Panc1 (cell line): ENCODE measurements around the gene WDR93. TPM values are rescaled to one million over a fixed set of nuclear protein-coding genes. Genes with fewer than 3 reads are reported as not detected.

Experiments used
- ATAC-seq: fragments of 200-7000 bp; cut with Tn5 transposase; 2 replicates; pipeline ENCODE4 v1.9.1; 2020; ENCODE audit warnings: mild to moderate bottlenecking, moderate library complexity
- BruUV-seq: library from RNA; stranded (reverse); fragments of 400-500 nt; replicated peaks from 2 replicates; lab custom pipeline; 2021; lab: Mats Ljungman, UMichigan
- CTCF ChIA-PET: fragments of 300-600 bp; sonication (Branson Sonifier 250); formaldehyde crosslinking; loops from one replicate; lab custom pipeline; 2022; ENCODE audit warnings: antibody characterized with exemption; lab: Charles Lee
- POLR2A ChIA-PET: fragments of 300-600 bp; sonication (Branson Sonifier 250); formaldehyde crosslinking; loops from one replicate; lab custom pipeline; 2022; ENCODE audit warnings: antibody characterized with exemption; lab: Charles Lee
- DNase-seq: peaks from one replicate; pipeline ENCODE4 v3.0.0-alpha.2; 2010; ENCODE audit warnings: low read depth, low spot score
- H3K27ac ChIP-seq: 2 replicates; pipeline ENCODE4 v1.5.1; 2011; ENCODE audit warnings: mild to moderate bottlenecking, low read length, inconsistent platforms
- H3K27me3 ChIP-seq: fragments of 200-500 bp; sonication (Bioruptor generic); 2 replicates; pipeline ENCODE4 v1.6.0; 2014; ENCODE audit warnings: low read length, inconsistent platforms; ENCODE audit not compliant: control insufficient read depth, insufficient read depth
- H3K36me3 ChIP-seq: fragments of 200-500 bp; sonication (Bioruptor generic); 2 replicates; pipeline ENCODE4 v1.5.1; 2014; ENCODE audit warnings: inconsistent platforms, mild to moderate bottlenecking, low read length, moderate library complexity; ENCODE audit not compliant: control insufficient read depth, insufficient read depth
- H3K4me1 ChIP-seq: 2 replicates; pipeline ENCODE4 v1.5.1; 2011; ENCODE audit warnings: inconsistent platforms, mild to moderate bottlenecking, low read length, moderate library complexity; ENCODE audit not compliant: control insufficient read depth, insufficient read depth
- H3K4me3 ChIP-seq, 2 experiments: 2 replicates each; pipeline ENCODE4 v1.5.1; 2011 to 2012; ENCODE audit warnings: low read depth in 2 of 2, low read length in 2 of 2, mild to moderate bottlenecking in 2 of 2, inconsistent platforms in 1 of 2, moderate library complexity in 1 of 2
- H3K9me3 ChIP-seq: fragments of 200-500 bp; sonication (Bioruptor generic); 2 replicates; pipeline ENCODE4 v1.5.1; 2014; ENCODE audit warnings: low read depth, mild to moderate bottlenecking, inconsistent platforms, low read length, moderate library complexity; ENCODE audit not compliant: control insufficient read depth, insufficient read depth
- POLR2AphosphoS5 ChIP-seq: IDR thresholded peaks from 2 replicates; pipeline ENCODE4 v1.6.1; 2012; ENCODE audit warnings: mild to moderate bottlenecking, low read depth, low read length, moderate library complexity
- SIN3A ChIP-seq: IDR thresholded peaks from 2 replicates; pipeline ENCODE4 v1.6.1; 2012; ENCODE audit warnings: low read depth, mild to moderate bottlenecking, low read length, moderate library complexity, borderline replicate concordance; ENCODE audit not compliant: insufficient read depth
- TCF7L2 ChIP-seq: IDR thresholded peaks from 2 replicates; pipeline ENCODE4 v1.6.1; 2011; ENCODE audit warnings: mild to moderate bottlenecking, low read depth, low read length, inconsistent platforms
- in situ Hi-C: cut with HindIII; loops from 2 replicates; pipeline ENCODE4 v1.10.0; 2016; ENCODE audit warnings: low sequenced_read_pairs, low pct_unique_long_range_greater_than_20kb
- intact Hi-C: fragments of 100-400 bp; cut with micrococcal nuclease; formaldehyde crosslinking; loops from one replicate; pipeline ENCODE4 v1.10.0; 2022; ENCODE audit not compliant: unreplicated experiment
- total RNA-seq: library from RNA; stranded (reverse); gene quantifications from one replicate; pipeline ENCODE4 v1.2.1, GENCODE V29; 2021; ENCODE audit not compliant: unreplicated experiment
- TF ChIP-seq, protein P1 (sequence below): fragments of 450-650 bp; IDR thresholded peaks from 2 replicates; pipeline ENCODE4 v1.5.1; 2017; ENCODE audit warnings: mild to moderate bottlenecking
- TF ChIP-seq, protein P2 (sequence below), 2 experiments: IDR thresholded peaks; 2 replicates each; pipeline ENCODE4 v1.6.1; 2011 to 2012; ENCODE audit warnings: low read depth in 2 of 2, control low read depth in 1 of 2, low read length in 1 of 2, mild to moderate bottlenecking in 1 of 2, moderate library complexity in 1 of 2; ENCODE audit not compliant: insufficient read depth in 1 of 2

Gene WDR93
- total RNA-seq, 1 experiment from 2014 or later = 0.18 TPM

DNA sequence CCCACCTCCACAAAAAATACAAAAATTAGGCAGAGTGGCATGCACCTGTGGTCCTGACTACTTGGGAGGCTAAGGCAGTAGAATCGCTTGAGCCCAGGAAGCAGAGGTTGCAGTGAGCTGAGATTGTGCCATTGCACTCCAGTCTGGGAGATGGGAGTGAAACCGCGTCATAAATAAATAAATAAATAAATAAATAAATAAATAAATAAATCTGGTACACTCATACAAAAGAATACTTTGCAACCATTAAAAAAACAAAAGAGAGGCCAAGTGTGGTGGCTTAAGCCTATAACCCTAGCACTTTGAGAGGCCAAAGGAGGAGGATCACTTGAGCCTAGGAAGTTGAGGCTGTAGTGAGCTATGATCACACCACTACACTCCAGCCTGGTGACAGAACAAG lies 32.4 kb downstream of the WDR93 start:
- Histone ChIP-seq H3K4me1 (no peaks in the 10 kb centered on the region), H3K4me3 (no peak overlapping the region), H3K9me3 (0 out of 2 replicates have a peak, but pooled peaks cover 3% of the 10 kb centered on the region), H3K27me3 (no peaks in the 10 kb centered on the region), H3K36me3 (no peaks in the 10 kb centered on the region), H3K27ac (no peak overlapping the region)
- DNase-seq (no peak), ATAC-seq (no peak)
- intact Hi-C loops = no loop called here
- BruUV-seq = no TSS peak
- ChIA-PET CTCF (no interaction called here), POLR2A (no interaction called here)
- in situ Hi-C loops = no loop called here
- no peak for TF ChIP-seq SIN3A
- TF ChIP-seq, protein P1, sequence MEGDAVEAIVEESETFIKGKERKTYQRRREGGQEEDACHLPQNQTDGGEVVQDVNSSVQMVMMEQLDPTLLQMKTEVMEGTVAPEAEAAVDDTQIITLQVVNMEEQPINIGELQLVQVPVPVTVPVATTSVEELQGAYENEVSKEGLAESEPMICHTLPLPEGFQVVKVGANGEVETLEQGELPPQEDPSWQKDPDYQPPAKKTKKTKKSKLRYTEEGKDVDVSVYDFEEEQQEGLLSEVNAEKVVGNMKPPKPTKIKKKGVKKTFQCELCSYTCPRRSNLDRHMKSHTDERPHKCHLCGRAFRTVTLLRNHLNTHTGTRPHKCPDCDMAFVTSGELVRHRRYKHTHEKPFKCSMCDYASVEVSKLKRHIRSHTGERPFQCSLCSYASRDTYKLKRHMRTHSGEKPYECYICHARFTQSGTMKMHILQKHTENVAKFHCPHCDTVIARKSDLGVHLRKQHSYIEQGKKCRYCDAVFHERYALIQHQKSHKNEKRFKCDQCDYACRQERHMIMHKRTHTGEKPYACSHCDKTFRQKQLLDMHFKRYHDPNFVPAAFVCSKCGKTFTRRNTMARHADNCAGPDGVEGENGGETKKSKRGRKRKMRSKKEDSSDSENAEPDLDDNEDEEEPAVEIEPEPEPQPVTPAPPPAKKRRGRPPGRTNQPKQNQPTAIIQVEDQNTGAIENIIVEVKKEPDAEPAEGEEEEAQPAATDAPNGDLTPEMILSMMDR = no peak
- TF ChIP-seq, protein P2, sequence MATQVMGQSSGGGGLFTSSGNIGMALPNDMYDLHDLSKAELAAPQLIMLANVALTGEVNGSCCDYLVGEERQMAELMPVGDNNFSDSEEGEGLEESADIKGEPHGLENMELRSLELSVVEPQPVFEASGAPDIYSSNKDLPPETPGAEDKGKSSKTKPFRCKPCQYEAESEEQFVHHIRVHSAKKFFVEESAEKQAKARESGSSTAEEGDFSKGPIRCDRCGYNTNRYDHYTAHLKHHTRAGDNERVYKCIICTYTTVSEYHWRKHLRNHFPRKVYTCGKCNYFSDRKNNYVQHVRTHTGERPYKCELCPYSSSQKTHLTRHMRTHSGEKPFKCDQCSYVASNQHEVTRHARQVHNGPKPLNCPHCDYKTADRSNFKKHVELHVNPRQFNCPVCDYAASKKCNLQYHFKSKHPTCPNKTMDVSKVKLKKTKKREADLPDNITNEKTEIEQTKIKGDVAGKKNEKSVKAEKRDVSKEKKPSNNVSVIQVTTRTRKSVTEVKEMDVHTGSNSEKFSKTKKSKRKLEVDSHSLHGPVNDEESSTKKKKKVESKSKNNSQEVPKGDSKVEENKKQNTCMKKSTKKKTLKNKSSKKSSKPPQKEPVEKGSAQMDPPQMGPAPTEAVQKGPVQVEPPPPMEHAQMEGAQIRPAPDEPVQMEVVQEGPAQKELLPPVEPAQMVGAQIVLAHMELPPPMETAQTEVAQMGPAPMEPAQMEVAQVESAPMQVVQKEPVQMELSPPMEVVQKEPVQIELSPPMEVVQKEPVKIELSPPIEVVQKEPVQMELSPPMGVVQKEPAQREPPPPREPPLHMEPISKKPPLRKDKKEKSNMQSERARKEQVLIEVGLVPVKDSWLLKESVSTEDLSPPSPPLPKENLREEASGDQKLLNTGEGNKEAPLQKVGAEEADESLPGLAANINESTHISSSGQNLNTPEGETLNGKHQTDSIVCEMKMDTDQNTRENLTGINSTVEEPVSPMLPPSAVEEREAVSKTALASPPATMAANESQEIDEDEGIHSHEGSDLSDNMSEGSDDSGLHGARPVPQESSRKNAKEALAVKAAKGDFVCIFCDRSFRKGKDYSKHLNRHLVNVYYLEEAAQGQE (IDR thresholded peaks at IDR 0.05; ENCODE audit: insufficient read depth in 1 of 2, low read depth in 2 of 2, low read length in 1 of 2) = no peak
- no peak for TF ChIP-seq POLR2AphosphoS5
- no peak for TF ChIP-seq TCF7L2

DNA sequence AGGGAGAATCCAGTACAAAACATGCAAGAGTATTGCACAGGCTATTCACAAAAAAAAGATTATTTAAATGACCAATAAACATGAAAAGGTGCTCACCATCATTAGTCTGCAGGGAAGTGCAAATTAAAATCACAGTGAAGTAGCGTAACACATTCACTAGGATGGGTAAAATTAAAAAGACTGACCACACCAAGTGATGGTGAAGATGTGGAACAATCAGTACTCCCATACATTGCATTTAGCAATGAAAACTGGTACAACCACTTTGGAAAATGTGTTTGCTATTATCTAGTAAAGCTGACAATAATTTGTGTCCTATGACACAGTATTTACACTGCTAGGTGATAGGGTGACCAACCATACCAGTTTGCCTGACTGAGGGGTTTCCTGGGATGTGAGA lies 34.0 kb downstream of the WDR93 start:
- H3K36me3 ChIP-seq = no peaks in the 10 kb centered on the region
- no peaks in the 10 kb centered on the region for H3K27me3 ChIP-seq
- ChIA-PET CTCF (no interaction called here), POLR2A (no interaction called here)
- no peaks in the 10 kb centered on the region for H3K4me1 ChIP-seq
- H3K4me3 ChIP-seq = no peak overlapping the region
- TF ChIP-seq TCF7L2 = no peak
- no peak for TF ChIP-seq POLR2AphosphoS5
- no peak for TF ChIP-seq SIN3A
- TF ChIP-seq, protein P1 = no peak
- TF ChIP-seq, protein P2 (IDR thresholded peaks at IDR 0.05; ENCODE audit: insufficient read depth in 1 of 2, low read depth in 2 of 2, low read length in 1 of 2) = no peak
- ATAC-seq (no peak), DNase-seq (no peak)
- no peak overlapping the region for H3K27ac ChIP-seq
- 0 out of 2 replicates have a peak, but pooled peaks cover 3% of the 10 kb centered on the region for H3K9me3 ChIP-seq
- intact Hi-C loops = no loop called here
- BruUV-seq = no TSS peak
- in situ Hi-C loops = no loop called here
